GM21526 (cell line): ENCODE measurements around the gene RNPEP.
"Not testable (repeated sequence)": the region's sequence is repeated elsewhere in the genome, so short reads cannot be mapped to it uniquely, and the experiment has no call there.

Source experiments
- ATAC-seq: cut with Tn5 transposase; IDR thresholded peaks from one replicate; pipeline ENCODE4 v1.9.1; 2021; ENCODE audit warnings: moderate library complexity; ENCODE audit not compliant: unreplicated experiment, low FRiP score

RNPEP gene

GRCh38 chr1:201955729-201956143, 26.7 kb upstream of the RNPEP start:
- peak; percentile 35 for ATAC-seq

GRCh38 chr1:201958348-201958747, 24.1 kb upstream of the RNPEP start:
- ATAC-seq, result no peak

- not testable (repeated sequence) for ATAC-seq
Observed at GRCh38 chr1:201962382-201962781, 20.1 kb upstream of the RNPEP start.

- no peak for ATAC-seq
Observed at GRCh38 chr1:201964261-201964660, 18.2 kb upstream of the RNPEP start.

- ATAC-seq, result no peak
Observed at GRCh38 chr1:201966171-201966570, 16.3 kb upstream of the RNPEP start.

GRCh38 chr1:201968202-201968925, 14.1 kb upstream of the RNPEP start:
- ATAC-seq, result no peak

- no peak for ATAC-seq
Observed at GRCh38 chr1:201970334-201971159, 11.9 kb upstream of the RNPEP start.

GRCh38 chr1:201982082-201982622, 296 bp upstream of the RNPEP start:
- ATAC-seq, result peak; percentile 5

DNA sequence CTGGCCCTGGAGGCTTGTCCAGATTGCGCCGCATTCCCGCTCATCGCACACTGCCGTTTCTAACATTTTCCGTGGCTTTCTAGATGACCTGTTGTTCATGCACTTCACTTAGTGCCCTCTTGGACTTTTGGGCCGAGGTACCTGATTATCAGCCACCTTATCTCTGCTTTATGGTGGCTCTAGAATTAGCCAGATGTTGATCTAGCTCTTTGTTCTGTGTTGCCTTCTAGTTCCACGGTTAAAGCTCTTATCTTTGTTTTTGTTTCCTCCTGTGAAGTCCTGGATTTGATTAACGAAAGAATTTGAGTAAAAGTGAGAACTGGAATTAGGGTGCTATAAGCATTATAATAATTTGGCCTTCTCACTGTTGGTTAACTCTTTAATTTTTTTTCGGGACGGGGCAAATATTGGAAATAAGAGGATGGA, 945 bp downstream of the RNPEP start:
- no peak for ATAC-seq

DNA sequence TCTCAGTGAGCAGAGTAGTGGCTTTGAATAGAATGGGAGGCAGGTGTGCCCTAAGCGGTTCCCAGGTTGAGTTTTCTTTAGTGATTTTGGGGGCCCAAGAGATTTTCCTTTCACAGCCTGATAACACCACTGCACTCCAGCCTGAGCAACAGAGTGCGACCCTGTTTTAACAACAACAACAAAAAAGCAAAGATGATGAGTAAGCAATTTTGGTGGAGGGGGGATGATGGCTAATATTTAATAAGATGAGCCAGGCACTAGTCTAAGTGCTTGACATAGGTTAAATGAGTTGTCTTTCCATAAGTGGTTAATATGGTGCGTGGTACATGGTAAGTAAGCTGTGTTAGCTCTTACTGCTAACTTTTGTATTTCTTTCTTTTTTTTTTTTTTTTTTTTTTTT, 2.0 kb downstream of the RNPEP start:
- ATAC-seq, result no peak

DNA sequence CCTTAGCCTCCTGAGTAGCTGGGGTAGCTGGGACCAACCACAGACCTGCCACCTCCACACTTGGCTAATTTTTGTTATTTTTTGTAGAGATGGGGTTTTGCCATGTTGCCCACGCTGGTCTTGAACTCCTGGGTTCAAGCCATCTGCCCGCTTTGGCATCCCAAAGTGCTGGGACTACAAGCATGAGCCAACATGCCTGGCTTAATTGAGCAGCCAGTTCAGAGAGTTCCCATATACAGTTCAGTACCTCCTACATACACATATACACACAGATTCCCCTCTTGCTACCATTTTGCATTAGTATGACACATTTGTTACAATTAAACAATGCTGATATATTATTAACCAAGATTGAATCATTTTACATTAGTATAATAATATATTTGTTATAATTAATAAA, 2.9 kb downstream of the RNPEP start:
- no peak for ATAC-seq

DNA sequence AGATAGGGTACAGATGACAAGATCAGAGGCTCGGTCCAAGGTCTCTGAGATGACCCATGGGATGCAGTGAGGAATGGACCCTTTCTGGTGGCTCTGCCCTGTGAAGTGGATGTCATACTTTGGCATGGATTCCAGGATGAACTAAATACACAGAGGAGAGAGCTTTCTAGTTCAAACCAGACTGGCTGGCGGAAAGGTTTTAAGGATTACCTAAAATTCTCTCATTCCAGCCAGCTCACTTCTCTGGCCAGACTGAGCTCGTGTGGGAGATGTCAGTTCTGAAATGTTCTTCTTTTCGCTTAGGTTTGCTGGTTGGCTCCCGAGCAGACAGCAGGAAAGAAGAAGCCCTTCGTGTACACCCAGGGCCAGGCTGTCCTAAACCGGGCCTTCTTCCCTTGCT, 6.2 kb downstream of the RNPEP start:
- ATAC-seq, result no peak

GRCh38 chr1:201989354-201990128, 7.1 kb downstream of the RNPEP start:
- ATAC-seq, result no peak

- ATAC-seq, result no peak
Observed at GRCh38 chr1:201990427-201990826, 8.0 kb downstream of the RNPEP start.

- no peak for ATAC-seq
Observed at GRCh38 chr1:201999625-202000238, 17.3 kb downstream of the RNPEP start.

DNA sequence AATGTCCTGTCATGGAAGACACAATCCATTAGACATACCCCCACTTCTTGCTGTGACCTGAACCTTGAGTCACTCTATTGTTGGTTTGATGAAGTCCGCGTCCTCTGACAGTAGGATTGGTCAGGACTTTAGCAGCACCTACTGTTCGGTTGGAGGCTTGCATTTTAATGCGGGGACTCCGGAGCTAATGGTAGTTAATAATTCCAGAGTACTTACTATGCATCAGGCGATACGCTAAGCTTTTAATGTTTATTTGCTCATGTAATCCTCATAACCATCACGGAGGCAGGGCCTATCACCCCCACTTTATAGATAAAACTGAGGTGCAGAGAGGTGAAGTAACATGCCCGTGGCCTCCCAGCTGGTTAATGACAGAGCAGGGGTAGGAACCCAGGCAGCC, 20.1 kb downstream of the RNPEP start:
- ATAC-seq, result no peak

DNA sequence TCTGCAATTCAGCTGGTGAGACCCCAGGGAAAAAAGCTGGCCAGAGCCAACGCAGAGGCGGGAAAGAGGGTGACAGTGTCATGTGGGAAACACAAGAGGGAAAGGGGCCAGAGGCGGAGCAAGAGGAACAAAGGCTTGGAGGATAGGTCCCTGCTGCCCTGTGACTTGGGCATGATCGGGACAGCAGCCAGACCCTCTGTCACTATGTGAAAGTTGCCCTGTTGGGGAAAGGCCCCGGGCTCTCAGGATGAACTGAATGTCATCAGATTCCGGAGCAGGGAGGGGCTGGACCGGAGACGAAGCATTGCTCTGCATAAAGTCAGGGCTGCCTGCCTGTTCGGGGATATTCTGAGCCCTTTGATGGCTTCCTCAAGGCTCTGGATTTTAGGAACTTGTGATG, 22.3 kb downstream of the RNPEP start:
- no peak for ATAC-seq

DNA sequence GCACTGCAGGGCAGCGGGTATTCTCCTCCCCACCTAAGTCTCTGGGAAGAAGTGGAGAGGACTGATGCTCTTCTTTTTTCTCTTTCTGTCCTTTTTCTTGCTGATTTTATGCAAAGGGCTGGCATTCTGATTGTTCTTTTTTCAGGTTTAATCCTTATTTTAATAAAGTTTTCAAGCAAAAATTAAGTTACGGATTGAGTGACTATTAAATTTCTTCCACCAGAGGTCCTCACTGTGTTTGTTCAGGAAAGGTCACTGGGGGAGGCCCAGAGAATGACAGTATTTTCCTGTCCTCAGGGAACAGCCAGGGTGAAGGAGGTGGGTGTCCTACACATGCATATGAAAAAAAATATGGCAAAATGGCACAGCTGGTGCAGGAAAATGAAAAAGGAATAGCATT, 23.5 kb downstream of the RNPEP start:
- no peak for ATAC-seq

DNA sequence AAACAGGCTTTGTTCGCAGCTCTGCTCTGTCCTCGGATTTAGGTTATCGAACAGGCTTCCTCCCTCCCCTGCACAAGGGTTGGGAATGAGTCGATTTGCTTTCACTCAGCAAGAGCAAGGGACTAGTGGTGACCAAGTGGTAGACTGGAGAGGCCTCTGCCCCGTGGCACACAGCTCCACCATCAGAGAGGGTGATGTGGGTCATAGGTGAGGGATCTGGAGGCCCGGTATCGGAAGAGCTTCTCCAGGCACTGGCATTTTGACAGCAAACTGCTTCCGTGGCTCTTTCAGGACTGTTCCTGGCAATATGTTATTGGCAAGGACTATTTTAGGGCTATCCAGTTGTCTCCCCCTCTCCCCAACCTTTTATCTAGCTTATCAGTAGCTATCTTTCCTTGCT, 24.9 kb downstream of the RNPEP start:
- ATAC-seq, result no peak

- no peak for ATAC-seq
Observed at GRCh38 chr1:202007805-202008489, 25.5 kb downstream of the RNPEP start.
